K562 (cell line): Measurements from ENCODE around the gene CASP2. TPM values are rescaled to one million over a fixed set of nuclear protein-coding genes. Genes with fewer than 3 reads are reported as not detected.
A peak's percentile ranks its signal among the peaks of the same experiment; 100 is the strongest.

ENCODE experiments used
- ATAC-seq: fragments of 200-7000 bp; cut with Tn5 transposase; 3 replicates; pipeline ENCODE4 v1.9.1; 2020; ENCODE audit warnings: moderate library complexity
- BruUV-seq: library from RNA; stranded (reverse); fragments of 400-500 nt; replicated peaks from 2 replicates; lab custom pipeline; 2021; lab: Mats Ljungman, UMichigan
- CTCF ChIA-PET: fragments of 300-600 bp; formaldehyde crosslinking; extraction: SDS; loops from one replicate; lab custom pipeline; 2021; ENCODE audit warnings: low intra/inter-chr PET ratio; lab: Yijun Ruan, JAX
- POLR2A ChIA-PET: fragments of 300-600, 350-650 bp; sonication (Branson Sonifier 250); formaldehyde crosslinking; extraction: SDS; loops from one replicate; lab custom pipeline; 2021; ENCODE audit warnings: antibody characterized with exemption, inconsistent platforms; lab: Yijun Ruan, JAX
- DNase-seq, 4 experiments: peaks; one replicate each; pipeline versions ENCODE4 v3.0.0 to v3.0.0-alpha.2; 2011 to 2018; ENCODE audit warnings: low spot score in 3 of 4, mixed read lengths in 3 of 4; ENCODE audit errors: extremely low read depth in 1 of 4
- FAIRE-seq: peaks from 2 replicates; lab custom pipeline; 2011; peaks lifted over from hg19 to GRCh38; lab: Jason Lieb, UNC
- H2AFZ ChIP-seq: 2 replicates; pipeline ENCODE4 v1.6.0; 2011; ENCODE audit warnings: low read depth, low read length, control low read depth, inconsistent platforms
- H3K27ac ChIP-seq: fragments of 200-600 bp; 3 replicates; pipeline ENCODE4 v1.8.0; 2011; ENCODE audit warnings: low read depth, mild to moderate bottlenecking, control low read depth, inconsistent platforms, low read length, moderate library complexity, mixed read lengths; ENCODE audit errors: extremely low read depth
- H3K27me3 ChIP-seq, 2 experiments: fragments of 300-600 bp in 1 of 2; 2 replicates in 1 of 2; 3 replicates in 1 of 2; pipeline versions ENCODE4 v1.6.0 to v1.8.0; 2011; ENCODE audit warnings: inconsistent platforms in 2 of 2, low read length in 2 of 2, mild to moderate bottlenecking in 1 of 2, mixed read lengths in 1 of 2, moderate library complexity in 1 of 2; ENCODE audit not compliant: control insufficient read depth in 2 of 2, insufficient read depth in 2 of 2
- H3K36me3 ChIP-seq: fragments of 300-600 bp; 3 replicates; pipeline ENCODE4 v1.8.0; 2011; ENCODE audit warnings: mild to moderate bottlenecking, low read length, inconsistent platforms; ENCODE audit not compliant: control insufficient read depth, insufficient read depth
- H3K4me1 ChIP-seq, 2 experiments: fragments of 200-600 bp in 1 of 2; replicated peaks in 1 of 2; 2 replicates in 1 of 2; 3 replicates in 1 of 2; pipeline versions ENCODE4 v1.5.1 to v1.8.0; 2011; ENCODE audit warnings: inconsistent platforms in 2 of 2, low read length in 2 of 2, mild to moderate bottlenecking in 1 of 2, mixed read lengths in 1 of 2, moderate library complexity in 1 of 2; ENCODE audit not compliant: control insufficient read depth in 2 of 2, insufficient read depth in 2 of 2
- H3K4me2 ChIP-seq: 2 replicates; pipeline ENCODE4 v1.6.1; 2011; ENCODE audit warnings: low read length, control low read depth, inconsistent platforms, mixed read lengths; ENCODE audit not compliant: insufficient read depth
- H3K4me3 ChIP-seq: fragments of 200-600 bp; sonication (generic), shearing (Covaris generic); 2 replicates; pipeline ENCODE4 v1.5.1; 2016; ENCODE audit warnings: control low read depth, inconsistent platforms
- H3K79me2 ChIP-seq: fragments of 200-600 bp; 3 replicates; pipeline ENCODE4 v1.8.0; 2011; ENCODE audit warnings: low read length, inconsistent platforms; ENCODE audit not compliant: control insufficient read depth, insufficient read depth
- H3K9ac ChIP-seq, 2 experiments: 2 replicates each; pipeline versions ENCODE4 v1.6.0 to v1.6.1; 2011; ENCODE audit warnings: low read depth in 2 of 2, low read length in 2 of 2, control low read depth in 1 of 2, inconsistent platforms in 1 of 2, mild to moderate bottlenecking in 1 of 2, mixed read lengths in 1 of 2; ENCODE audit not compliant: insufficient read depth in 1 of 2
- H3K9me1 ChIP-seq: one replicate; pipeline ENCODE4 v1.6.0; 2011; ENCODE audit warnings: inconsistent platforms, mild to moderate bottlenecking, low read length, moderate library complexity; ENCODE audit not compliant: control insufficient read depth, insufficient read depth
- H3K9me3 ChIP-seq: replicated peaks from 2 replicates; pipeline ENCODE4 v1.5.1; 2011; ENCODE audit warnings: low read depth, low read length, inconsistent platforms; ENCODE audit not compliant: control insufficient read depth, insufficient read depth
- H4K20me1 ChIP-seq: replicated peaks from 2 replicates; pipeline ENCODE4 v1.6.1; 2011; ENCODE audit warnings: low read length, inconsistent platforms, mixed read lengths; ENCODE audit not compliant: control insufficient read depth, insufficient read depth
- L3MBTL2 ChIP-seq: fragments of 450-650 bp; IDR thresholded peaks from 2 replicates; pipeline ENCODE4 v1.6.1; 2016; ENCODE audit warnings: mild to moderate bottlenecking, moderate library complexity
- RBM14 ChIP-seq: fragments of 200-400 bp; formaldehyde crosslinking; IDR thresholded peaks from 2 replicates; pipeline ENCODE4 v1.6.1; 2018; ENCODE audit warnings: low read depth, mild to moderate bottlenecking, low read length, moderate library complexity, borderline replicate concordance; ENCODE audit not compliant: insufficient read depth
- WGBS: fragments of 100-300 bp; shearing (Covaris generic); methylation state at CpG from one replicate; pipeline ENCODE4 v1.1.6; 2016; ENCODE audit warnings: low coverage, mixed read lengths; ENCODE audit not compliant: insufficient coverage; ENCODE audit errors: missing lambda C conversion rate; 5-methylcytosine and 5-hydroxymethylcytosine counted together
- in situ Hi-C: fragments of 300-500 bp; cut with MboI; formaldehyde crosslinking; loops from 4 replicates; pipeline ENCODE4 v1.15.0; 2018; ENCODE audit warnings: inconsistent platforms, mixed read lengths
- intact Hi-C: fragments of 100-400 bp; cut with micrococcal nuclease; formaldehyde crosslinking; loops from 2 replicates; pipeline ENCODE4 v1.14.2; 2022
- polyA plus RNA-seq, 8 experiments: library from polyadenylated mRNA; depleted of rRNA in 4 of 8; stranded (reverse) in 5 of 8; unstranded in 3 of 8; fragments of >200 nt; fragmentation: Nextera tagmentation in 2 of 8; fragmentation: Illumina TruSeq in 1 of 8; extraction: Ambion mirVana in 2 of 8; extraction: Trizol in 1 of 8; gene quantifications; 2 replicates each; pipeline versions ENCODE4 v1.2.1 to v1.2.3, GENCODE V29; 2011 to 2014; ENCODE audit warnings: inconsistent platforms in 1 of 8, missing spikeins in 1 of 8
- total RNA-seq, 7 experiments: library from RNA; depleted of rRNA in 6 of 7; stranded (reverse); fragments of >200 nt in 6 of 7; fragmentation: Illumina TruSeq in 2 of 7; extraction: Trizol in 2 of 7; gene quantifications; 2 replicates each; pipeline versions ENCODE4 v1.2.1 to v1.2.3, GENCODE V29; 2011 to 2021; ENCODE audit warnings: low replicate concordance in 1 of 7
- TF ChIP-seq, protein P1 (sequence below), 2 experiments: IDR thresholded peaks; 2 replicates each; pipeline ENCODE4 v1.6.1; 2011; ENCODE audit warnings: borderline replicate concordance in 1 of 2, control low read depth in 1 of 2, low read depth in 1 of 2, low read length in 1 of 2, mild to moderate bottlenecking in 1 of 2, mixed read lengths in 1 of 2, moderate library complexity in 1 of 2; ENCODE audit not compliant: insufficient read depth in 1 of 2, insufficient read length in 1 of 2, poor library complexity in 1 of 2, severe bottlenecking in 1 of 2; ENCODE audit errors: extremely low read depth in 1 of 2
- TF ChIP-seq, protein P2 (sequence below): fragments of 450-650 bp; IDR thresholded peaks from 2 replicates; pipeline ENCODE4 v1.6.1; 2016; ENCODE audit warnings: mild to moderate bottlenecking, moderate library complexity

CASP2 gene
- total and polyA plus RNA-seq, 9 of the 15 experiments (the other 6 are each of a cell fraction or from before 2014, with no cell fraction given) = 18.8 to 64.9 (median 24.1) TPM

DNA sequence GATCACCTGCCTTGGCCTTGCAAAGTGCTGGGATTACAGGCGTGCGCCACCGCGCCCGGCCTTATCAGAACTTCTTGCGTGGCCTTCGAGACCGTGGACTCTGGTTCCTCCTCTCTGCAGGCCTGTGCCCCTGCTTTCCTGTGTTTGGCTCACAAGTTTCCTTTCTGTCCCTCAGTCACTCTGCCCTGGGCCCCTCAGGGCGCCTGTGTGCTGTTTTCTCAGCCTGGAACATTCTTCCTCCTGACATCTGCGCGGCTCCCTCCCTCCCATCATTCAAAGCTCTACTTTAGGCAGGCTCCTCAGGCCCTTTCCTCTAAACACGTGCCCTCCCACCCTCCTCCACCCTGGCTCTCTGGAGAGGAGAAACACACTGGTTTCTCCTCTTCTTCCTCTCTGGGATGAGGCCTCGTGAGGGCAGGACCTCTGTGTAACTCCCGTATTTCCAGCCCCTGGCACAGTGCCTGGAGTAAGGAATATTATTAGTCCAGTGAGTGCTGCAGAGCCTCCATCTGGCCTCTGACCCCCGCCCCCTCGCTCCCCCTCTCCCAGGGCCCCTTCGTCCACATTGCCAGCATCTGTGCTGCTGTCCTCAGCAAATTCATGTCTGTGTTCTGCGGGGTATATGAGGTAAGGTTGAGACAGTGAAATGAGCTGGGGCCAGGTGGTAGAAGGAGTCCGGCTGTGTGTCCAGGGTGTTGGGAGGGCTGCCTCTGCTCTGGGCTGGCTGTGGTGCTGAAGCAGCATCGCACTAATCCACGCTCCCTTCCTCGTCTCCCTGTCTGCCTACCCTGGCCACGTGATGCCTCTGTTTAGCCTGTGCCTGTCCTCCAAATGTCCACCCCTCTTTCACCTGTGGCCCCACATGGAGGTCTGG, 34.8 kb downstream of the CASP2 start:
- ChIA-PET CTCF (interaction anchor here (0.5 kb wide), 1 partner anchor 21 kb away, joined by 3 read pairs; no protein-coding TSS in a partner anchor), POLR2A (interaction anchor here (0.7 kb wide), 1 partner anchor 13 kb away, joined by 3 read pairs; no protein-coding TSS in a partner anchor)
- ATAC-seq (peak; percentile 14), DNase-seq (no peak), FAIRE-seq (no peak)
- Histone ChIP-seq H2AFZ (peak overlapping the region; percentile 46; the same call in 1 of the 2 replicates), H3K4me3 (no peak overlapping the region), H3K4me1 (peaks cover 0 to 3% of the 10 kb centered on the region in 2 experiments; a peak in 1 of 5 replicates), H4K20me1 (no peaks in the 10 kb centered on the region), H3K9ac (peak overlapping the region in 1 of 2 experiments; percentile 29; a peak in 2 of 4 replicates), H3K9me1 (no peaks in the 10 kb centered on the region), H3K27ac (no peak overlapping the region), H3K9me3 (no peaks in the 10 kb centered on the region), H3K27me3 (peaks cover 44 to 71% of the 10 kb centered on the region in 2 experiments), H3K36me3 (no peaks in the 10 kb centered on the region), H3K4me2 (no peak overlapping the region), H3K79me2 (no peaks in the 10 kb centered on the region)
- BruUV-seq = no TSS peak
- TF ChIP-seq, protein P1, sequence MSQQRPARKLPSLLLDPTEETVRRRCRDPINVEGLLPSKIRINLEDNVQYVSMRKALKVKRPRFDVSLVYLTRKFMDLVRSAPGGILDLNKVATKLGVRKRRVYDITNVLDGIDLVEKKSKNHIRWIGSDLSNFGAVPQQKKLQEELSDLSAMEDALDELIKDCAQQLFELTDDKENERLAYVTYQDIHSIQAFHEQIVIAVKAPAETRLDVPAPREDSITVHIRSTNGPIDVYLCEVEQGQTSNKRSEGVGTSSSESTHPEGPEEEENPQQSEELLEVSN (IDR thresholded peaks at IDR 0.05; ENCODE audit: borderline replicate concordance in 1 of 2, extremely low read depth in 1 of 2, insufficient read depth in 1 of 2, insufficient read length in 1 of 2, low read depth in 1 of 2, low read length in 1 of 2, poor library complexity in 1 of 2, severe bottlenecking in 1 of 2) = peak in 1 of 2 experiments; percentile 43
- TF ChIP-seq, protein P2, sequence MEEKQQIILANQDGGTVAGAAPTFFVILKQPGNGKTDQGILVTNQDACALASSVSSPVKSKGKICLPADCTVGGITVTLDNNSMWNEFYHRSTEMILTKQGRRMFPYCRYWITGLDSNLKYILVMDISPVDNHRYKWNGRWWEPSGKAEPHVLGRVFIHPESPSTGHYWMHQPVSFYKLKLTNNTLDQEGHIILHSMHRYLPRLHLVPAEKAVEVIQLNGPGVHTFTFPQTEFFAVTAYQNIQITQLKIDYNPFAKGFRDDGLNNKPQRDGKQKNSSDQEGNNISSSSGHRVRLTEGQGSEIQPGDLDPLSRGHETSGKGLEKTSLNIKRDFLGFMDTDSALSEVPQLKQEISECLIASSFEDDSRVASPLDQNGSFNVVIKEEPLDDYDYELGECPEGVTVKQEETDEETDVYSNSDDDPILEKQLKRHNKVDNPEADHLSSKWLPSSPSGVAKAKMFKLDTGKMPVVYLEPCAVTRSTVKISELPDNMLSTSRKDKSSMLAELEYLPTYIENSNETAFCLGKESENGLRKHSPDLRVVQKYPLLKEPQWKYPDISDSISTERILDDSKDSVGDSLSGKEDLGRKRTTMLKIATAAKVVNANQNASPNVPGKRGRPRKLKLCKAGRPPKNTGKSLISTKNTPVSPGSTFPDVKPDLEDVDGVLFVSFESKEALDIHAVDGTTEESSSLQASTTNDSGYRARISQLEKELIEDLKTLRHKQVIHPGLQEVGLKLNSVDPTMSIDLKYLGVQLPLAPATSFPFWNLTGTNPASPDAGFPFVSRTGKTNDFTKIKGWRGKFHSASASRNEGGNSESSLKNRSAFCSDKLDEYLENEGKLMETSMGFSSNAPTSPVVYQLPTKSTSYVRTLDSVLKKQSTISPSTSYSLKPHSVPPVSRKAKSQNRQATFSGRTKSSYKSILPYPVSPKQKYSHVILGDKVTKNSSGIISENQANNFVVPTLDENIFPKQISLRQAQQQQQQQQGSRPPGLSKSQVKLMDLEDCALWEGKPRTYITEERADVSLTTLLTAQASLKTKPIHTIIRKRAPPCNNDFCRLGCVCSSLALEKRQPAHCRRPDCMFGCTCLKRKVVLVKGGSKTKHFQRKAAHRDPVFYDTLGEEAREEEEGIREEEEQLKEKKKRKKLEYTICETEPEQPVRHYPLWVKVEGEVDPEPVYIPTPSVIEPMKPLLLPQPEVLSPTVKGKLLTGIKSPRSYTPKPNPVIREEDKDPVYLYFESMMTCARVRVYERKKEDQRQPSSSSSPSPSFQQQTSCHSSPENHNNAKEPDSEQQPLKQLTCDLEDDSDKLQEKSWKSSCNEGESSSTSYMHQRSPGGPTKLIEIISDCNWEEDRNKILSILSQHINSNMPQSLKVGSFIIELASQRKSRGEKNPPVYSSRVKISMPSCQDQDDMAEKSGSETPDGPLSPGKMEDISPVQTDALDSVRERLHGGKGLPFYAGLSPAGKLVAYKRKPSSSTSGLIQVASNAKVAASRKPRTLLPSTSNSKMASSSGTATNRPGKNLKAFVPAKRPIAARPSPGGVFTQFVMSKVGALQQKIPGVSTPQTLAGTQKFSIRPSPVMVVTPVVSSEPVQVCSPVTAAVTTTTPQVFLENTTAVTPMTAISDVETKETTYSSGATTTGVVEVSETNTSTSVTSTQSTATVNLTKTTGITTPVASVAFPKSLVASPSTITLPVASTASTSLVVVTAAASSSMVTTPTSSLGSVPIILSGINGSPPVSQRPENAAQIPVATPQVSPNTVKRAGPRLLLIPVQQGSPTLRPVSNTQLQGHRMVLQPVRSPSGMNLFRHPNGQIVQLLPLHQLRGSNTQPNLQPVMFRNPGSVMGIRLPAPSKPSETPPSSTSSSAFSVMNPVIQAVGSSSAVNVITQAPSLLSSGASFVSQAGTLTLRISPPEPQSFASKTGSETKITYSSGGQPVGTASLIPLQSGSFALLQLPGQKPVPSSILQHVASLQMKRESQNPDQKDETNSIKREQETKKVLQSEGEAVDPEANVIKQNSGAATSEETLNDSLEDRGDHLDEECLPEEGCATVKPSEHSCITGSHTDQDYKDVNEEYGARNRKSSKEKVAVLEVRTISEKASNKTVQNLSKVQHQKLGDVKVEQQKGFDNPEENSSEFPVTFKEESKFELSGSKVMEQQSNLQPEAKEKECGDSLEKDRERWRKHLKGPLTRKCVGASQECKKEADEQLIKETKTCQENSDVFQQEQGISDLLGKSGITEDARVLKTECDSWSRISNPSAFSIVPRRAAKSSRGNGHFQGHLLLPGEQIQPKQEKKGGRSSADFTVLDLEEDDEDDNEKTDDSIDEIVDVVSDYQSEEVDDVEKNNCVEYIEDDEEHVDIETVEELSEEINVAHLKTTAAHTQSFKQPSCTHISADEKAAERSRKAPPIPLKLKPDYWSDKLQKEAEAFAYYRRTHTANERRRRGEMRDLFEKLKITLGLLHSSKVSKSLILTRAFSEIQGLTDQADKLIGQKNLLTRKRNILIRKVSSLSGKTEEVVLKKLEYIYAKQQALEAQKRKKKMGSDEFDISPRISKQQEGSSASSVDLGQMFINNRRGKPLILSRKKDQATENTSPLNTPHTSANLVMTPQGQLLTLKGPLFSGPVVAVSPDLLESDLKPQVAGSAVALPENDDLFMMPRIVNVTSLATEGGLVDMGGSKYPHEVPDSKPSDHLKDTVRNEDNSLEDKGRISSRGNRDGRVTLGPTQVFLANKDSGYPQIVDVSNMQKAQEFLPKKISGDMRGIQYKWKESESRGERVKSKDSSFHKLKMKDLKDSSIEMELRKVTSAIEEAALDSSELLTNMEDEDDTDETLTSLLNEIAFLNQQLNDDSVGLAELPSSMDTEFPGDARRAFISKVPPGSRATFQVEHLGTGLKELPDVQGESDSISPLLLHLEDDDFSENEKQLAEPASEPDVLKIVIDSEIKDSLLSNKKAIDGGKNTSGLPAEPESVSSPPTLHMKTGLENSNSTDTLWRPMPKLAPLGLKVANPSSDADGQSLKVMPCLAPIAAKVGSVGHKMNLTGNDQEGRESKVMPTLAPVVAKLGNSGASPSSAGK = peak; percentile 50; the same call in 1 of the 2 replicates
- TF ChIP-seq RBM14 (no peak), L3MBTL2 (peak; percentile 31)
- 14% methylated on average over 20 of the region's 23 CpGs for WGBS
- in situ Hi-C loops (no loop called here), intact Hi-C loops (loop anchor here (5.0 kb wide), 1 partner anchor 94 kb away; no protein-coding TSS in a partner anchor)
